Measurements from ENCODE around the gene SPATA21.
"Not testable (repeated sequence)": the region's sequence is repeated elsewhere in the genome, so short reads cannot be mapped to it uniquely, and the experiment has no call there.

SPATA21 gene

GRCh38 chr1:16376971-16377370, 60.3 kb downstream of the SPATA21 start:
- DNase-seq = no peak

GRCh38 chr1:16375521-16376340, 61.5 kb downstream of the SPATA21 start:
- no peak for DNase-seq

- no peak for DNase-seq
Observed at GRCh38 chr1:16374266-16374665, 63.0 kb downstream of the SPATA21 start.

- no peak for DNase-seq
Observed at GRCh38 chr1:16372535-16373285, 64.5 kb downstream of the SPATA21 start.

- peak in 1 of 2 donors; percentile 59 for DNase-seq
Observed at GRCh38 chr1:16371725-16372124, 65.5 kb downstream of the SPATA21 start.

- no peak for DNase-seq
Observed at GRCh38 chr1:16369821-16370220, 67.4 kb downstream of the SPATA21 start.

- no peak for DNase-seq
Observed at GRCh38 chr1:16367968-16368890, 69.0 kb downstream of the SPATA21 start.

GRCh38 chr1:16367258-16367967, 69.8 kb downstream of the SPATA21 start:
- peak; percentile 86 to 90 for DNase-seq

GRCh38 chr1:16366722-16367257, 70.4 kb downstream of the SPATA21 start, which contains the start of gene SZRD1:
Gene SZRD1, plus strand, starts transcription at chr1:16367242. Its CDS starts 16 bp downstream, at chr1:16367258.
- peak; percentile 99 for DNase-seq

GRCh38 chr1:16365146-16365498, 72.1 kb downstream of the SPATA21 start:
- not testable (repeated sequence) for DNase-seq

GRCh38 chr1:16356867-16357266, 80.4 kb downstream of the SPATA21 start:
- no peak for DNase-seq

GRCh38 chr1:16354619-16355018, 82.6 kb downstream of the SPATA21 start:
- no peak for DNase-seq

GRCh38 chr1:16352842-16353535, 84.2 kb downstream of the SPATA21 start:
- DNase-seq = peak in 1 of 2 donors; percentile 19

GRCh38 chr1:16351994-16352841, 85.0 kb downstream of the SPATA21 start, which contains the start of gene FBXO42:
Gene FBXO42, minus strand, starts transcription at chr1:16352480. Its CDS starts 37,062 bp downstream, at chr1:16315418.
- DNase-seq = peak; percentile 93 to 96

GRCh38 chr1:16351456-16351993, 85.7 kb downstream of the SPATA21 start:
- peak in 1 of 2 donors; percentile 7 for DNase-seq

GRCh38 chr1:16349847-16350406, 87.3 kb downstream of the SPATA21 start:
- DNase-seq = no peak

Measured in CD4-positive, alpha-beta T cell treated with Interferon alpha-2 for 1 hour (primary cell).